Measurements from ENCODE around the gene GDPD3.

GDPD3 gene

GRCh38 chr16:30075503-30076275, 37.6 kb downstream of the GDPD3 start, which contains the start of gene PPP4C:
Gene PPP4C, plus strand, starts transcription at chr16:30075994. Its CDS starts 384 bp downstream, at chr16:30076378.
- DNase-seq: peak; percentile 90

GRCh38 chr16:30070490-30070889, 42.8 kb downstream of the GDPD3 start:
- DNase-seq: no peak

GRCh38 chr16:30069611-30070462, 43.5 kb downstream of the GDPD3 start:
- DNase-seq: no peak

- peak; percentile 61 for DNase-seq
Observed at GRCh38 chr16:30068750-30069610, 44.4 kb downstream of the GDPD3 start.

- no peak for DNase-seq
Observed at GRCh38 chr16:30068333-30068732, 45.0 kb downstream of the GDPD3 start.

GRCh38 chr16:30067584-30067916, 45.8 kb downstream of the GDPD3 start:
- DNase-seq: no peak

GRCh38 chr16:30066761-30067583, 46.4 kb downstream of the GDPD3 start:
- DNase-seq: no peak

GRCh38 chr16:30065943-30066760, 47.2 kb downstream of the GDPD3 start:
- DNase-seq: peak; percentile 53

GRCh38 chr16:30065102-30065942, 48.0 kb downstream of the GDPD3 start, which contains the start of gene ALDOA:
Gene ALDOA, plus strand, starts transcription at chr16:30065760. Its CDS starts 1,138 bp downstream, at chr16:30066898.
- DNase-seq: peak; percentile 96

- no peak for DNase-seq
Observed at GRCh38 chr16:30064729-30065101, 48.6 kb downstream of the GDPD3 start.

GRCh38 chr16:30063893-30064728, 49.2 kb downstream of the GDPD3 start:
- peak; percentile 73 for DNase-seq

- no peak for DNase-seq
Observed at GRCh38 chr16:30063278-30063892, 50.0 kb downstream of the GDPD3 start.

GRCh38 chr16:30060836-30061554, 52.3 kb downstream of the GDPD3 start:
- DNase-seq: no peak

GRCh38 chr16:30060346-30060745, 53.0 kb downstream of the GDPD3 start:
- no peak for DNase-seq

- DNase-seq: peak; percentile 56
Observed at GRCh38 chr16:30054959-30055553, 58.3 kb downstream of the GDPD3 start.
